ENCODE measurements around the gene LRRC23. TPM values are rescaled to one million over a fixed set of nuclear protein-coding genes. Genes with fewer than 3 reads are reported as not detected.

Gene LRRC23
- total and polyA plus RNA-seq, 2 of the 13 experiments (the other 11 are each of a cell fraction or from before 2014, with no cell fraction given): 6.0 to 7.8 TPM

GRCh38 chr12:6937481-6938352, 33.1 kb downstream of the LRRC23 start (continued):
- peak; percentile 35; the same call in 1 of the 2 replicates for TF ChIP-seq RERE (CRISPR knock-in tag; IDR thresholded peaks at IDR 0.05; ENCODE audit: low read depth)
- TF ChIP-seq BCL3 (CRISPR knock-in tag; IDR thresholded peaks at IDR 0.05): peak; percentile 81
- peak; percentile 72; the same call in 1 of the 2 replicates for TF ChIP-seq ZBTB43 (CRISPR knock-in tag; conservative IDR thresholded peaks at IDR 0.05)
- peak in 1 of 2 experiments; percentile 63; a peak in 2 of 4 replicates for TF ChIP-seq POLR2A (IDR thresholded peaks at IDR 0.05; ENCODE audit: insufficient read depth in 1 of 2, low read depth in 2 of 2, low read length in 2 of 2)
- peak; percentile 68 for TF ChIP-seq SOX5 (CRISPR knock-in tag; IDR thresholded peaks at IDR 0.05; ENCODE audit: borderline replicate concordance)
- TF ChIP-seq RFX1 (IDR thresholded peaks at IDR 0.05): no peak
- TF ChIP-seq HNRNPH1 (optimal IDR thresholded peaks at IDR 0.05; ENCODE audit: low read depth, low read length): no peak
- TF ChIP-seq ZNF670 (CRISPR knock-in tag; IDR thresholded peaks at IDR 0.05; ENCODE audit: borderline replicate concordance): peak; percentile 73; the same call in 1 of the 2 replicates
- TF ChIP-seq ZNF740 (CRISPR knock-in tag; IDR thresholded peaks at IDR 0.05): 0 out of 2 replicates have a peak, but pooled peaks have one; percentile 41
- TF ChIP-seq ATF5 (CRISPR knock-in tag; IDR thresholded peaks at IDR 0.05; ENCODE audit: low read depth): 0 out of 2 replicates have a peak, but pooled peaks have one; percentile 48
- TF ChIP-seq DBP (CRISPR knock-in tag; IDR thresholded peaks at IDR 0.05; ENCODE audit: not compliant biosample characterization): peak; percentile 39
- no peak for TF ChIP-seq SP1 (IDR thresholded peaks at IDR 0.05)
- TF ChIP-seq SP1 (CRISPR knock-in tag; IDR thresholded peaks at IDR 0.05): peak; percentile 91
- TF ChIP-seq ZNF564 (CRISPR knock-in tag; IDR thresholded peaks at IDR 0.05): no peak; the same call in 1 of the 2 replicates
- TF ChIP-seq SNAI1 (CRISPR knock-in tag; IDR thresholded peaks at IDR 0.05; ENCODE audit: borderline replicate concordance): no peak; the same call in 1 of the 2 replicates
- peak; percentile 73; the same call in 1 of the 2 replicates for TF ChIP-seq TFE3 (CRISPR knock-in tag; IDR thresholded peaks at IDR 0.05)
- no peak for TF ChIP-seq ZNF121 (CRISPR knock-in tag; IDR thresholded peaks at IDR 0.05)
